AG09309 (cell line): Measurements from ENCODE around the gene SPINK5.

Experiments used
- DNase-seq: peaks from one replicate; pipeline ENCODE4 v3.0.0-alpha.2; 2010; ENCODE audit warnings: low read depth
- H3K4me3 ChIP-seq: 2 replicates; pipeline ENCODE4 v1.5.1; 2011; ENCODE audit warnings: mild to moderate bottlenecking, low read depth, low read length, moderate library complexity; ENCODE audit not compliant: control insufficient read depth
- CTCF ChIP-seq: IDR thresholded peaks from 2 replicates; pipeline ENCODE4 v1.5.1; 2011; ENCODE audit warnings: mild to moderate bottlenecking, low read depth, low read length, inconsistent platforms; ENCODE audit not compliant: insufficient read depth, control insufficient read depth; ENCODE audit errors: missing control alignments

Gene SPINK5

GRCh38 chr5:148063861-148064260 is at the start of gene SPINK5:
SPINK5 (plus strand) TSS chr5:148063980; CDS start chr5:148064045, 65 bp downstream.
- DNase-seq = no peak
- H3K4me3 ChIP-seq = no peak within 1 kb of the TSS
- no peak for TF ChIP-seq CTCF

- no peak for DNase-seq
- TF ChIP-seq CTCF = no peak
- no peak overlapping the region for H3K4me3 ChIP-seq
These were observed 49.5 kb upstream of the SPINK5 start for GRCh38 chr5:148014276-148014675.

GRCh38 chr5:148020257-148020988 is 43.4 kb upstream of the SPINK5 start:
- no peak overlapping the region for H3K4me3 ChIP-seq
- no peak for DNase-seq
- TF ChIP-seq CTCF = no peak

GRCh38 chr5:148027505-148027904 is 36.3 kb upstream of the SPINK5 start:
- no peak for TF ChIP-seq CTCF
- H3K4me3 ChIP-seq = no peak overlapping the region
- no peak for DNase-seq

- no peak for DNase-seq
- no peak overlapping the region for H3K4me3 ChIP-seq
- no peak for TF ChIP-seq CTCF
These were observed 34.6 kb upstream of the SPINK5 start for GRCh38 chr5:148029131-148029530.

GRCh38 chr5:148033134-148033533 is 30.6 kb upstream of the SPINK5 start:
- TF ChIP-seq CTCF = no peak
- no peak for DNase-seq
- no peak overlapping the region for H3K4me3 ChIP-seq

- no peak for TF ChIP-seq CTCF
- DNase-seq = no peak
- H3K4me3 ChIP-seq = no peak overlapping the region
These were observed 28.1 kb upstream of the SPINK5 start for GRCh38 chr5:148035676-148036075.
